HEK293T (cell line): ENCODE data around the gene RAB22A.

Experiments
- CTCF ChIA-PET: fragments of 350-600 bp; formaldehyde crosslinking; extraction: SDS; loops from one replicate; lab custom pipeline; 2021; ENCODE audit warnings: antibody characterized with exemption, inconsistent platforms; lab: Yijun Ruan, JAX
- POLR2A ChIA-PET: fragments of 350-600 bp; formaldehyde crosslinking; extraction: SDS; loops from one replicate; lab custom pipeline; 2020; ENCODE audit warnings: antibody characterized with exemption, inconsistent platforms; lab: Yijun Ruan, JAX
- DNase-seq: peaks from one replicate; pipeline ENCODE4 v3.0.0; 2012; ENCODE audit warnings: mixed read lengths; ENCODE audit errors: extremely low spot score
- ARNT ChIP-seq: fragments of 450-650 bp; IDR thresholded peaks from 2 replicates; pipeline ENCODE4 v1.6.1; 2017; ENCODE audit warnings: mild to moderate bottlenecking
- BHLHE40 ChIP-seq: fragments of 450-650 bp; IDR thresholded peaks from 2 replicates; pipeline ENCODE4 v1.6.1; 2016; ENCODE audit warnings: mild to moderate bottlenecking, moderate library complexity, borderline replicate concordance
- CTBP1 ChIP-seq: fragments of 450-650 bp; IDR thresholded peaks from 2 replicates; pipeline ENCODE4 v1.6.1; 2016; ENCODE audit warnings: borderline replicate concordance
- ELF4 ChIP-seq: fragments of 450-650 bp; IDR thresholded peaks from 2 replicates; pipeline ENCODE4 v1.6.1; 2017; ENCODE audit warnings: antibody characterized with exemption
- FOXA1 ChIP-seq: fragments of 450-650 bp; IDR thresholded peaks from 2 replicates; pipeline ENCODE4 v1.6.1; 2016; ENCODE audit warnings: mild to moderate bottlenecking
- FOXK2 ChIP-seq: fragments of 450-650 bp; IDR thresholded peaks from 2 replicates; pipeline ENCODE4 v1.6.1; 2016; ENCODE audit warnings: mild to moderate bottlenecking
- FOXM1 ChIP-seq: fragments of 450-650 bp; IDR thresholded peaks from 2 replicates; pipeline ENCODE4 v1.6.1; 2017; ENCODE audit warnings: mild to moderate bottlenecking, borderline replicate concordance
- HDGF ChIP-seq: fragments of 450-650 bp; IDR thresholded peaks from 2 replicates; pipeline ENCODE4 v1.6.1; 2017; ENCODE audit warnings: antibody characterized with exemption, borderline replicate concordance
- L3MBTL2 ChIP-seq: fragments of 450-650 bp; conservative IDR thresholded peaks from 2 replicates; pipeline ENCODE4 v1.6.1; 2016; ENCODE audit warnings: mild to moderate bottlenecking
- LEF1 ChIP-seq: fragments of 450-650 bp; IDR thresholded peaks from 2 replicates; pipeline ENCODE4 v1.6.1; 2017; ENCODE audit warnings: mild to moderate bottlenecking, borderline replicate concordance
- NFRKB ChIP-seq: fragments of 450-650 bp; IDR thresholded peaks from 2 replicates; pipeline ENCODE4 v1.6.1; 2016; ENCODE audit warnings: mild to moderate bottlenecking, moderate library complexity
- PKNOX1 ChIP-seq: fragments of 450-650 bp; IDR thresholded peaks from 2 replicates; pipeline ENCODE4 v1.6.1; 2016
- SP1 ChIP-seq: fragments of 450-650 bp; IDR thresholded peaks from 2 replicates; pipeline ENCODE4 v1.6.1; 2017
- SUZ12 ChIP-seq: fragments of 450-650 bp; IDR thresholded peaks from 2 replicates; pipeline ENCODE4 v1.6.1; 2016; ENCODE audit warnings: mild to moderate bottlenecking
- TARDBP ChIP-seq: fragments of 450-650 bp; IDR thresholded peaks from 2 replicates; pipeline ENCODE4 v1.6.1; 2016
- ZNF384 ChIP-seq: fragments of 450-650 bp; IDR thresholded peaks from 2 replicates; pipeline ENCODE4 v1.6.1; 2016

Gene RAB22A

GRCh38 chr20:58286729-58287128 lies 22.8 kb upstream of the RAB22A start:
- ChIA-PET CTCF (no interaction called here), POLR2A (no interaction called here)
- no peak for TF ChIP-seq FOXM1
- DNase-seq: no peak

- ChIA-PET CTCF (no interaction called here), POLR2A (no interaction called here)
- no peak for TF ChIP-seq TARDBP
- TF ChIP-seq FOXK2: no peak
- no peak for TF ChIP-seq ELF4
- TF ChIP-seq FOXA1: no peak
- no peak for TF ChIP-seq PKNOX1
- TF ChIP-seq HDGF: no peak
- TF ChIP-seq BHLHE40: no peak
- TF ChIP-seq SP1: no peak
- TF ChIP-seq SUZ12: no peak
- TF ChIP-seq ARNT: no peak
- no peak for DNase-seq
These were observed 21.9 kb upstream of the RAB22A start for GRCh38 chr20:58287638-58288037.

GRCh38 chr20:58289143-58289542 lies 20.4 kb upstream of the RAB22A start:
- DNase-seq: no peak
- ChIA-PET CTCF (interaction anchor here (0.6 kb wide), 1 partner anchor 9 kb away, joined by 3 read pairs; no protein-coding TSS in a partner anchor), POLR2A (no interaction called here)
- no peak for TF ChIP-seq SP1
- TF ChIP-seq ARNT: no peak
- no peak for TF ChIP-seq HDGF
- no peak for TF ChIP-seq ELF4
- no peak for TF ChIP-seq FOXK2
- TF ChIP-seq CTBP1: no peak
- no peak for TF ChIP-seq SUZ12
- TF ChIP-seq LEF1: no peak
- no peak for TF ChIP-seq PKNOX1
- TF ChIP-seq BHLHE40: no peak
- TF ChIP-seq ZNF384: no peak
- no peak for TF ChIP-seq NFRKB
- no peak for TF ChIP-seq TARDBP
- no peak for TF ChIP-seq L3MBTL2
- no peak for TF ChIP-seq FOXA1
- no peak for TF ChIP-seq FOXM1

GRCh38 chr20:58293453-58293852 lies 16.1 kb upstream of the RAB22A start:
- no peak for TF ChIP-seq ARNT
- no peak for TF ChIP-seq PKNOX1
- ChIA-PET CTCF (no interaction called here), POLR2A (no interaction called here)
- DNase-seq: peak; percentile 53

GRCh38 chr20:58294497-58295455 lies 14.7 kb upstream of the RAB22A start:
- POLR2A ChIA-PET: no interaction called here
- CTCF ChIA-PET: no interaction called here
- DNase-seq: no peak
- no peak for TF ChIP-seq FOXA1
- TF ChIP-seq ARNT: no peak
- no peak for TF ChIP-seq L3MBTL2
- no peak for TF ChIP-seq BHLHE40
- TF ChIP-seq FOXK2: no peak
- TF ChIP-seq TARDBP: no peak
- TF ChIP-seq ZNF384: no peak
- no peak for TF ChIP-seq ELF4
- TF ChIP-seq SUZ12: no peak
- TF ChIP-seq FOXM1: no peak
- TF ChIP-seq CTBP1: no peak
- TF ChIP-seq LEF1: no peak
- TF ChIP-seq HDGF: no peak
- TF ChIP-seq PKNOX1: no peak
